ACC112 (cell line): ENCODE measurements around the gene CCR5.

Experiments
- H2AFZ ChIP-seq: fragments of 200-600 bp; sonication (generic); one replicate; pipeline ENCODE4 v1.6.0; 2017; ENCODE audit warnings: antibody characterized with exemption, low read length; ENCODE audit not compliant: unreplicated experiment
- H3K27ac ChIP-seq: fragments of 200-600 bp; sonication (generic); 2 replicates; pipeline ENCODE4 v1.5.1; 2014; ENCODE audit warnings: low read depth, mild to moderate bottlenecking, antibody characterized with exemption, low read length, moderate library complexity
- H3K27me3 ChIP-seq: fragments of 200-600 bp; sonication (generic); 2 replicates; pipeline ENCODE4 v1.6.1; 2014; ENCODE audit warnings: mild to moderate bottlenecking, antibody characterized with exemption, low read length, moderate library complexity, mixed read lengths; ENCODE audit not compliant: insufficient read depth
- H3K36me3 ChIP-seq: fragments of 200-600 bp; sonication (generic); 2 replicates; pipeline ENCODE4 v1.6.1; 2016; ENCODE audit warnings: mild to moderate bottlenecking, antibody characterized with exemption, low read length, moderate library complexity, mixed read lengths; ENCODE audit not compliant: insufficient read depth
- H3K4me1 ChIP-seq: fragments of 200-600 bp; sonication (generic); one replicate; pipeline ENCODE4 v1.6.1; 2016; ENCODE audit warnings: low read length, mixed read lengths; ENCODE audit not compliant: insufficient read depth, unreplicated experiment, control insufficient read depth
- H3K4me3 ChIP-seq: fragments of 200-600 bp; sonication (generic); 2 replicates; pipeline ENCODE4 v1.5.1; 2014; ENCODE audit warnings: mild to moderate bottlenecking, low read depth, low read length
- H3K79me2 ChIP-seq: fragments of 200-600 bp; sonication (generic); one replicate; pipeline ENCODE4 v1.6.0; 2016; ENCODE audit warnings: low read length; ENCODE audit not compliant: control insufficient read depth, unreplicated experiment, insufficient read depth

The CCR5 gene

GRCh38 chr3:46348823-46349482 is 21.8 kb upstream of the CCR5 start:
- Histone ChIP-seq H3K4me3 (no peak overlapping the region), H3K27me3 (peaks cover 90% of the 10 kb centered on the region), H3K79me2 (no peaks in the 10 kb centered on the region), H2AFZ (no peak overlapping the region), H3K36me3 (no peaks in the 10 kb centered on the region), H3K27ac (no peak overlapping the region), H3K4me1 (no peaks in the 10 kb centered on the region)

- Histone ChIP-seq H3K36me3 (no peaks in the 10 kb centered on the region), H3K4me1 (no peaks in the 10 kb centered on the region), H2AFZ (no peak overlapping the region), H3K79me2 (no peaks in the 10 kb centered on the region), H3K4me3 (no peak overlapping the region), H3K27ac (no peak overlapping the region), H3K27me3 (peaks cover 94% of the 10 kb centered on the region)
These were observed 21.1 kb upstream of the CCR5 start for GRCh38 chr3:46349484-46350261.

GRCh38 chr3:46350262-46350565 is 20.5 kb upstream of the CCR5 start:
- H3K79me2 ChIP-seq, result no peaks in the 10 kb centered on the region
- no peak overlapping the region for H3K4me3 ChIP-seq
- no peaks in the 10 kb centered on the region for H3K36me3 ChIP-seq
- H2AFZ ChIP-seq, result no peak overlapping the region
- H3K27me3 ChIP-seq, result peaks cover 99% of the 10 kb centered on the region
- H3K27ac ChIP-seq, result no peak overlapping the region
- no peaks in the 10 kb centered on the region for H3K4me1 ChIP-seq

- Histone ChIP-seq H3K4me3 (no peak overlapping the region), H3K27me3 (peaks cover 99% of the 10 kb centered on the region), H3K27ac (no peak overlapping the region), H2AFZ (no peak overlapping the region), H3K36me3 (no peaks in the 10 kb centered on the region), H3K79me2 (no peaks in the 10 kb centered on the region), H3K4me1 (no peaks in the 10 kb centered on the region)
These were observed 19.1 kb upstream of the CCR5 start for GRCh38 chr3:46351646-46352045.

GRCh38 chr3:46353090-46353489 is 17.7 kb upstream of the CCR5 start:
- Histone ChIP-seq H3K4me3 (no peak overlapping the region), H2AFZ (no peak overlapping the region), H3K79me2 (no peaks in the 10 kb centered on the region), H3K27ac (no peak overlapping the region), H3K27me3 (peaks cover 99% of the 10 kb centered on the region), H3K36me3 (no peaks in the 10 kb centered on the region), H3K4me1 (no peaks in the 10 kb centered on the region)

GRCh38 chr3:46353647-46354410 is 16.9 kb upstream of the CCR5 start, which contains the start of gene CCR2:
CCR2 (plus strand) TSS chr3:46354111; CDS start chr3:46357528, 3,417 bp downstream.
- no peaks in the 10 kb centered on the region for H3K4me1 ChIP-seq
- H3K27ac ChIP-seq, result no peak within 1 kb of the TSS
- no peaks in the 10 kb centered on the region for H3K79me2 ChIP-seq
- H3K4me3 ChIP-seq, result no peak within 1 kb of the TSS
- H2AFZ ChIP-seq, result no peak within 1 kb of the TSS
- peaks cover 99% of the 10 kb centered on the region for H3K27me3 ChIP-seq
- no peaks in the 10 kb centered on the region for H3K36me3 ChIP-seq

GRCh38 chr3:46354478-46354877 is 16.3 kb upstream of the CCR5 start:
- H2AFZ ChIP-seq, result no peak overlapping the region
- no peaks in the 10 kb centered on the region for H3K79me2 ChIP-seq
- H3K27me3 ChIP-seq, result peaks cover 99% of the 10 kb centered on the region
- no peaks in the 10 kb centered on the region for H3K36me3 ChIP-seq
- H3K4me3 ChIP-seq, result no peak overlapping the region
- H3K27ac ChIP-seq, result no peak overlapping the region
- H3K4me1 ChIP-seq, result no peaks in the 10 kb centered on the region

- peaks cover 99% of the 10 kb centered on the region for H3K27me3 ChIP-seq
These were observed 15.8 kb upstream of the CCR5 start for GRCh38 chr3:46354984-46355383.

GRCh38 chr3:46356276-46356675 is 14.5 kb upstream of the CCR5 start:
- peaks cover 98% of the 10 kb centered on the region for H3K27me3 ChIP-seq
- no peak overlapping the region for H3K27ac ChIP-seq
- no peak overlapping the region for H3K4me3 ChIP-seq
- H3K4me1 ChIP-seq, result no peaks in the 10 kb centered on the region
- no peak overlapping the region for H2AFZ ChIP-seq
- H3K79me2 ChIP-seq, result no peaks in the 10 kb centered on the region
- no peaks in the 10 kb centered on the region for H3K36me3 ChIP-seq

More at GRCh38 chr3:46354984-46355383, 15.8 kb upstream of the CCR5 start:
- no peak overlapping the region for H2AFZ ChIP-seq
- H3K4me3 ChIP-seq, result no peak overlapping the region
- no peaks in the 10 kb centered on the region for H3K79me2 ChIP-seq
- H3K27ac ChIP-seq, result no peak overlapping the region
- no peaks in the 10 kb centered on the region for H3K4me1 ChIP-seq
- no peaks in the 10 kb centered on the region for H3K36me3 ChIP-seq

- no peaks in the 10 kb centered on the region for H3K4me1 ChIP-seq
- H3K36me3 ChIP-seq, result no peaks in the 10 kb centered on the region
- H3K27ac ChIP-seq, result no peak overlapping the region
- H3K4me3 ChIP-seq, result no peak overlapping the region
- H3K27me3 ChIP-seq, result peaks cover 96% of the 10 kb centered on the region
- no peaks in the 10 kb centered on the region for H3K79me2 ChIP-seq
- no peak overlapping the region for H2AFZ ChIP-seq
These were observed 13.8 kb upstream of the CCR5 start for GRCh38 chr3:46356909-46357308.
